NCI-H1694 treated with DMSO at 0.1 percent for 48 hours (cell line): ENCODE data around the gene GSN.
A peak's percentile ranks its signal among the peaks of the same experiment; 100 is the strongest.

ENCODE experiments used
- DNase-seq: peaks from one replicate; lab custom pipeline; 2025; lab: John Stamatoyannopoulos, UW

The GSN gene

GRCh38 chr9:121273064-121273775, 5.3 kb downstream of the GSN start:
- DNase-seq: no peak

- no peak for DNase-seq
Measured at GRCh38 chr9:121274851-121275250, 6.9 kb downstream of the GSN start.

- DNase-seq: no peak
Measured at GRCh38 chr9:121275781-121276658, 8.1 kb downstream of the GSN start.

GRCh38 chr9:121277026-121277425, 9.1 kb downstream of the GSN start:
- DNase-seq: no peak

- DNase-seq: no peak
Measured at GRCh38 chr9:121277518-121278295, 9.7 kb downstream of the GSN start.

- DNase-seq: no peak
Measured at GRCh38 chr9:121278477-121279261, 10.7 kb downstream of the GSN start.

GRCh38 chr9:121279776-121280388, 11.9 kb downstream of the GSN start:
- DNase-seq: no peak

GRCh38 chr9:121280715-121281613, 13.0 kb downstream of the GSN start:
- DNase-seq: no peak

GRCh38 chr9:121281614-121282276, 13.8 kb downstream of the GSN start:
- no peak for DNase-seq

- peak; percentile 73 for DNase-seq
Measured at GRCh38 chr9:121282277-121283079, 14.5 kb downstream of the GSN start.

GRCh38 chr9:121283080-121283398, 15.1 kb downstream of the GSN start:
- DNase-seq: no peak

GRCh38 chr9:121283856-121284732, 16.1 kb downstream of the GSN start:
- no peak for DNase-seq

- no peak for DNase-seq
Measured at GRCh38 chr9:121284733-121285451, 16.9 kb downstream of the GSN start.

- DNase-seq: no peak
Measured at GRCh38 chr9:121285835-121286687, 18.1 kb downstream of the GSN start.

- DNase-seq: no peak
Measured at GRCh38 chr9:121286688-121286972, 18.7 kb downstream of the GSN start.

- no peak for DNase-seq
Measured at GRCh38 chr9:121286973-121287741, 19.2 kb downstream of the GSN start.
